ENCODE results near the gene SIT1.

Gene SIT1

GRCh38 chr9:35685506-35685905, 34.8 kb upstream of the SIT1 start:
- Histone ChIP-seq H3K79me2 (ENCODE audit: control insufficient read depth, insufficient read depth, low read length, poor library complexity) (peaks cover 11% of the 10 kb centered on the region), H3K18ac (ENCODE audit: low read length) (peak overlapping the region; percentile 27), H2BK12ac (ENCODE audit: low read length) (no peak overlapping the region), H3K4ac (ENCODE audit: low read depth, low read length) (no peak overlapping the region), H2BK5ac (ENCODE audit: low read depth, low read length, poor library complexity) (no peak overlapping the region), H4K91ac (ENCODE audit: low read depth, low read length) (no peak overlapping the region), H3K4me2 (ENCODE audit: low read length) (no peak overlapping the region), H3K14ac (ENCODE audit: low read length) (no peak overlapping the region), H2AFZ (ENCODE audit: insufficient read depth, low read length, poor library complexity) (no peak overlapping the region), H4K12ac (ENCODE audit: low read depth, low read length) (no peak overlapping the region), H3K79me1 (ENCODE audit: low read length) (peaks cover 14% of the 10 kb centered on the region), H3K27me3 (ENCODE audit: insufficient read depth, low read length) (no peaks in the 10 kb centered on the region), H3K9ac (ENCODE audit: low read length) (no peak overlapping the region), H4K8ac (ENCODE audit: low read depth, low read length) (no peak overlapping the region), H3K23ac (ENCODE audit: low read length) (no peak overlapping the region), H3K4me3 (ENCODE audit: low read depth, low read length) (no peak overlapping the region), H3K27ac (ENCODE audit: low read depth, low read length) (no peak overlapping the region), H3K36me3 (ENCODE audit: control insufficient read depth in 1 of 2, insufficient read depth in 2 of 2, low read length in 2 of 2) (peaks cover 40 to 50% of the 10 kb centered on the region in 2 experiments), H3K9me3 (ENCODE audit: insufficient read depth, low read depth, low read length) (no peaks in the 10 kb centered on the region), H2AK5ac (ENCODE audit: low read length) (no peak overlapping the region), H2BK120ac (ENCODE audit: insufficient read depth, low read length, poor library complexity) (no peak overlapping the region), H3K4me1 (ENCODE audit: control insufficient read depth in 1 of 2, insufficient read depth in 2 of 2, low read length in 2 of 2) (peaks cover 16 to 24% of the 10 kb centered on the region in 2 experiments)
- no CpG with 5 or more reads among the region's 13 CpGs for WGBS (ENCODE audit: extremely low coverage, insufficient coverage, insufficient read length)
- no peak for DNase-seq

- no peak overlapping the region for H4K8ac ChIP-seq (ENCODE audit: low read depth, low read length)
Measured at GRCh38 chr9:35684921-35685320, 34.2 kb upstream of the SIT1 start.

GRCh38 chr9:35683323-35683722, 32.6 kb upstream of the SIT1 start:
- Histone ChIP-seq H3K9me3 (ENCODE audit: insufficient read depth, low read depth, low read length) (no peaks in the 10 kb centered on the region), H3K4me2 (ENCODE audit: low read length) (no peak overlapping the region), H3K14ac (ENCODE audit: low read length) (no peak overlapping the region), H4K12ac (ENCODE audit: low read depth, low read length) (no peak overlapping the region), H4K8ac (ENCODE audit: low read depth, low read length) (no peak overlapping the region), H2BK120ac (ENCODE audit: insufficient read depth, low read length, poor library complexity) (no peak overlapping the region), H3K9ac (ENCODE audit: low read length) (no peak overlapping the region), H3K4me1 (ENCODE audit: control insufficient read depth in 1 of 2, insufficient read depth in 2 of 2, low read length in 2 of 2) (peaks cover 9 to 10% of the 10 kb centered on the region in 2 experiments), H3K79me1 (ENCODE audit: low read length) (no peaks in the 10 kb centered on the region), H3K18ac (ENCODE audit: low read length) (no peak overlapping the region), H3K36me3 (ENCODE audit: control insufficient read depth in 1 of 2, insufficient read depth in 2 of 2, low read length in 2 of 2) (peaks cover 40 to 50% of the 10 kb centered on the region in 2 experiments), H3K79me2 (ENCODE audit: control insufficient read depth, insufficient read depth, low read length, poor library complexity) (no peaks in the 10 kb centered on the region), H3K27ac (ENCODE audit: low read depth, low read length) (no peak overlapping the region), H3K4ac (ENCODE audit: low read depth, low read length) (no peak overlapping the region), H2AK5ac (ENCODE audit: low read length) (no peak overlapping the region), H3K23ac (ENCODE audit: low read length) (no peak overlapping the region), H4K91ac (ENCODE audit: low read depth, low read length) (no peak overlapping the region), H3K27me3 (ENCODE audit: insufficient read depth, low read length) (no peaks in the 10 kb centered on the region), H3K4me3 (ENCODE audit: low read depth, low read length) (no peak overlapping the region), H2BK12ac (ENCODE audit: low read length) (no peak overlapping the region), H2AFZ (ENCODE audit: insufficient read depth, low read length, poor library complexity) (no peak overlapping the region), H2BK5ac (ENCODE audit: low read depth, low read length, poor library complexity) (no peak overlapping the region)
- no CpG with 5 or more reads among the region's 2 CpGs for WGBS (ENCODE audit: extremely low coverage, insufficient coverage, insufficient read length)
- no peak for DNase-seq

More at GRCh38 chr9:35684921-35685320, 34.2 kb upstream of the SIT1 start:
- peaks cover 40 to 50% of the 10 kb centered on the region in 2 experiments for H3K36me3 ChIP-seq (ENCODE audit: control insufficient read depth in 1 of 2, insufficient read depth in 2 of 2, low read length in 2 of 2)
- H3K79me1 ChIP-seq (ENCODE audit: low read length), result peaks cover 9% of the 10 kb centered on the region
- no peak overlapping the region for H3K27ac ChIP-seq (ENCODE audit: low read depth, low read length)
- no CpG with 5 or more reads among the region's 10 CpGs for WGBS (ENCODE audit: extremely low coverage, insufficient coverage, insufficient read length)
- H3K4me3 ChIP-seq (ENCODE audit: low read depth, low read length), result no peak overlapping the region
- no peak overlapping the region for H3K23ac ChIP-seq (ENCODE audit: low read length)
- H2AFZ ChIP-seq (ENCODE audit: insufficient read depth, low read length, poor library complexity), result no peak overlapping the region
- H2AK5ac ChIP-seq (ENCODE audit: low read length), result no peak overlapping the region
- peaks cover 8% of the 10 kb centered on the region for H3K79me2 ChIP-seq (ENCODE audit: control insufficient read depth, insufficient read depth, low read length, poor library complexity)
- no peaks in the 10 kb centered on the region for H3K27me3 ChIP-seq (ENCODE audit: insufficient read depth, low read length)
- H2BK120ac ChIP-seq (ENCODE audit: insufficient read depth, low read length, poor library complexity), result no peak overlapping the region
- H3K4ac ChIP-seq (ENCODE audit: low read depth, low read length), result no peak overlapping the region
- DNase-seq, result no peak
- H3K9me3 ChIP-seq (ENCODE audit: insufficient read depth, low read depth, low read length), result no peaks in the 10 kb centered on the region
- no peak overlapping the region for H4K91ac ChIP-seq (ENCODE audit: low read depth, low read length)
- H3K4me1 ChIP-seq (ENCODE audit: control insufficient read depth in 1 of 2, insufficient read depth in 2 of 2, low read length in 2 of 2), result peaks cover 16 to 24% of the 10 kb centered on the region in 2 experiments
- H3K4me2 ChIP-seq (ENCODE audit: low read length), result no peak overlapping the region
- no peak overlapping the region for H2BK5ac ChIP-seq (ENCODE audit: low read depth, low read length, poor library complexity)
- H3K18ac ChIP-seq (ENCODE audit: low read length), result no peak overlapping the region
- no peak overlapping the region for H2BK12ac ChIP-seq (ENCODE audit: low read length)
- H3K9ac ChIP-seq (ENCODE audit: low read length), result peak overlapping the region; percentile 21
- H3K14ac ChIP-seq (ENCODE audit: low read length), result no peak overlapping the region
- no peak overlapping the region for H4K12ac ChIP-seq (ENCODE audit: low read depth, low read length)

DNA sequence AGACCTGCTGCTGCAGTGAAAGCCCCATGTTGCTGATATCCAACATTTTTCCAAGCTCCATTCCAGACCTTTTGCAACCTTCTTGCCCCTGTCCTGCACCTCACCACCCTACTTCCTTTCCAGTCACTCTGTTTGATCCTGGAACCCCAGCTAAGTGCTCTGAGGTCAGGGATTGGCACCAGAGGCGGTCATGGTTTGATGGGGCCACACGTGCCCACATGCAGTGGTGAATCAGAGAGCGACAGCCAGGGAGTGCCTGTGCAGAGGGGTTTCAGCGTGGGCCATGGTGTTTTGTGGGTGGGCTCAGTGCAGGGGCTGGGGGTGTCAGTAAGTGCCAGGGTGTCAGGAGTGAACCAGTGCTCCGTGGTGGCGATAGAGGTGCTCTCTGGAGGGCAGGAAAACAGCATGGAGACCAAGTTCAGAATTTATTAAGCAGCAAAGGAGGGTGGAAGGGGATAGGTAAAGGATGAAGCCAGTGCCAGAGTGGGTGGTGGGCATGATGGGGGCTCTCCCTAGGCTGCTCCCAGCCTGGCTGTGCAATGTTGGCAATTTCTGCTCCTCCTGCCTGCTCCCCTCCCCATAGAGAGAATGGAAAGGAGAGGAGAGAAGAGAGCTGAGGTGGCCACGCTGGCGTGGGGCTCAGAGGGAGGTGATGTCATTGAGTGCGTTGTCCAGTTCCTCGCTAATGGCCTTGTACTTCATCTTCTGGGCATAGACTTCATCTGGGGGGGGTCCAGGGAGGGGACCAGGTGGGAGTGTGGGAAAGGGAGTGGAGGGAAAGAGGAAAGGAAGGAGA, 32.0 kb upstream of the SIT1 start:
- Histone ChIP-seq H2AK5ac (ENCODE audit: low read length) (no peak overlapping the region), H3K4me1 (ENCODE audit: control insufficient read depth in 1 of 2, insufficient read depth in 2 of 2, low read length in 2 of 2) (peaks cover 3 to 4% of the 10 kb centered on the region in 2 experiments), H3K23ac (ENCODE audit: low read length) (no peak overlapping the region), H3K18ac (ENCODE audit: low read length) (no peak overlapping the region), H2BK12ac (ENCODE audit: low read length) (no peak overlapping the region), H4K91ac (ENCODE audit: low read depth, low read length) (no peak overlapping the region), H2BK120ac (ENCODE audit: insufficient read depth, low read length, poor library complexity) (no peak overlapping the region), H3K14ac (ENCODE audit: low read length) (no peak overlapping the region), H3K4me2 (ENCODE audit: low read length) (no peak overlapping the region), H3K9ac (ENCODE audit: low read length) (no peak overlapping the region), H3K27ac (ENCODE audit: low read depth, low read length) (no peak overlapping the region), H3K79me1 (ENCODE audit: low read length) (no peaks in the 10 kb centered on the region), H4K12ac (ENCODE audit: low read depth, low read length) (no peak overlapping the region), H2AFZ (ENCODE audit: insufficient read depth, low read length, poor library complexity) (no peak overlapping the region), H3K79me2 (ENCODE audit: control insufficient read depth, insufficient read depth, low read length, poor library complexity) (no peaks in the 10 kb centered on the region), H4K8ac (ENCODE audit: low read depth, low read length) (no peak overlapping the region), H3K4me3 (ENCODE audit: low read depth, low read length) (no peak overlapping the region), H3K9me3 (ENCODE audit: insufficient read depth, low read depth, low read length) (no peaks in the 10 kb centered on the region), H3K27me3 (ENCODE audit: insufficient read depth, low read length) (no peaks in the 10 kb centered on the region), H3K4ac (ENCODE audit: low read depth, low read length) (no peak overlapping the region), H3K36me3 (ENCODE audit: control insufficient read depth in 1 of 2, insufficient read depth in 2 of 2, low read length in 2 of 2) (peaks cover 36 to 46% of the 10 kb centered on the region in 2 experiments), H2BK5ac (ENCODE audit: low read depth, low read length, poor library complexity) (no peak overlapping the region)
- no CpG with 5 or more reads among the region's 10 CpGs for WGBS (ENCODE audit: extremely low coverage, insufficient coverage, insufficient read length)
- DNase-seq, result no peak

Measured in trophoblast cell (in vitro differentiated cells and primary cell).